ENCODE data around the gene PHC2.

Gene PHC2

DNA sequence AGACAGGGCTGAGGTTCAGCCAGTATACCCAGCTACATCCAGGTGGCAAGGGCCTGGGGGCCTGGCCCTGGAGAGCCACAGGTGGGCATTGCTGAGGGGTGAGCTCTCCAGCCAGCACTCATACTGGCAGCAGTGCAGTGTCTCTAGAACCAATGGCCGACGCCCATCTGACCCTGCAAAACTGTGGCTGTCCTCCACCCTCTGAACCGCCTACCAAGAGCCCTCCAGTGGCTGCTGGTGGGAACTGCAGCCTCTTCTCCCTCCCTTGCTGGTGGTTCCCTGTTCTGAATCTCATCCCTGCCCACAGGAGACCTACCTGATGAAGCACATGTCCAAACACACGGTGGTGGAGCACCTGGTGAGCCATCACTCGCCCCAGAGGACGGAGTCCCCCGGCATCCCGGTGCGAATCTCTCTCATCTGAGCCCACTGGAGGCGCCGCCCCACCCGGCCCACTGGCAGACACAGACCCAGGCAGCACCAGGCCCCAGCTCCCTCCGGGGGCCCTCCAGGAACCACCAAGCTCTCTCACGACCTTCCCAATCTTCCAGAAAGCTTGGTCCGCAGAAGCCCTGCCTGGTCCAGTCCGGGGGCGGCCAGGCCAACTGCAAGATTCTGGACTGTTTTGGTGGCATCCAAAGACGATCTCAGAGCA, 132.1 kb downstream of the PHC2 start:
- TF ChIP-seq, protein P1, sequence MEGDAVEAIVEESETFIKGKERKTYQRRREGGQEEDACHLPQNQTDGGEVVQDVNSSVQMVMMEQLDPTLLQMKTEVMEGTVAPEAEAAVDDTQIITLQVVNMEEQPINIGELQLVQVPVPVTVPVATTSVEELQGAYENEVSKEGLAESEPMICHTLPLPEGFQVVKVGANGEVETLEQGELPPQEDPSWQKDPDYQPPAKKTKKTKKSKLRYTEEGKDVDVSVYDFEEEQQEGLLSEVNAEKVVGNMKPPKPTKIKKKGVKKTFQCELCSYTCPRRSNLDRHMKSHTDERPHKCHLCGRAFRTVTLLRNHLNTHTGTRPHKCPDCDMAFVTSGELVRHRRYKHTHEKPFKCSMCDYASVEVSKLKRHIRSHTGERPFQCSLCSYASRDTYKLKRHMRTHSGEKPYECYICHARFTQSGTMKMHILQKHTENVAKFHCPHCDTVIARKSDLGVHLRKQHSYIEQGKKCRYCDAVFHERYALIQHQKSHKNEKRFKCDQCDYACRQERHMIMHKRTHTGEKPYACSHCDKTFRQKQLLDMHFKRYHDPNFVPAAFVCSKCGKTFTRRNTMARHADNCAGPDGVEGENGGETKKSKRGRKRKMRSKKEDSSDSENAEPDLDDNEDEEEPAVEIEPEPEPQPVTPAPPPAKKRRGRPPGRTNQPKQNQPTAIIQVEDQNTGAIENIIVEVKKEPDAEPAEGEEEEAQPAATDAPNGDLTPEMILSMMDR (conservative IDR thresholded peaks at IDR 0.05; ENCODE audit: low read depth, low read length), result peak; percentile 92
- peak; percentile 74 for DNase-seq (ENCODE audit: low read depth)
- H3K4me3 ChIP-seq (ENCODE audit: low read depth, low read length), result no peak overlapping the region

DNA sequence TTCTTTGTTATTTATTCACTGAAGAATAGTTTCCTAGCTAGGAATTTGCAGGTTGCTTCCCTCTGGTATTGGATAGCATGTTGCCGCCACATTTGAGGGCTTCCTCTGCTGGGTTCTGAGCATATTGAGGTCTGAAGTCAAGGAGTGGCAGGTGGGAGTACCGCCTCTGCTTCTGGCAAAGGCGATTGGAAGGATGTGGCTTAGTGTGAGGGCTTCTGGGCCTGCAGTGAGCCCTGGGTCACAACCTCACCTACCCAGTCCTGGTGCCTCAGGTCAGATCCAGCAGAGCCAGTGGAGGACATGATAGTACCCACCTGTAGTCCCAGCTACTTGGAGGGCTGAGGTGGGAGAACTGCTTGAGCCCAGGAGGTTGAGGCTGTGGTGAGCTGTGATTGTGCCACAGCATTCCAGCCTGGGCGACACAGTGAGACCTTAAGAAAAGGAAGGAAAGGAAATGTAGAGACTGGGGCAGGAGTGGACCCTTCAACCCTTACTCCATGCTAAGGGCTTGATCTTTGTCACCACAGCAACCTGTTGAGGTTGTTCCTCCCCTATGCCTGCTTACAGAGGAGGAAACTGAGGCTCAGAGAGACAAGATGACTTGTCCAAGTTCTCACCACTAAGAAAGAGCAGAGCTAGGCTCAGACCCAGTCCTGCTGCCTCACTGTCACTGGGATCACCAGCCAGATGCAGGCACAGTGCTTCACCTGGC, 132.8 kb downstream of the PHC2 start:
- no peak overlapping the region for H3K4me3 ChIP-seq (ENCODE audit: low read depth, low read length)
- no peak for DNase-seq (ENCODE audit: low read depth)
- TF ChIP-seq, protein P1 (conservative IDR thresholded peaks at IDR 0.05; ENCODE audit: low read depth, low read length), result no peak

DNA sequence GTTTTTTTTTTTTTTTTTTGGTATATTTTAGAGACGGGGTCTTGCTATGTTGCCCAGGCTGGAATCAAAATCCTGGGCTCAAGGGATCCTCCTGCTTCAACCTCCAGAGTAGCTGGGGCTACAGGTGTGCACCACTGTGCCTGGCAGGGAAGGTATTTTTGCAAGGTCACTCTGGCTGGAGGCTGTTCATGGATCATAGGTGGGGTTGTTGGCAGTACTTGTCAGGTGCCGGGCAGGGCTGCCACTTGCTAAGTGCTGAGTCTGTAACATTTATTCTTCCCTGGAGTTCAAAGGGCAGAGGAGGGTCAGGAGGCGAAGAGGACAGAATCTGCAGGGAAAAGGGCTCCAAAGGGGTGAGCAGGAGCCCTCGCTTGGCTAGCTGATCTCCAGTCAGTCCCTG, 134.1 kb downstream of the PHC2 start:
- no peak for DNase-seq (ENCODE audit: low read depth)
- TF ChIP-seq, protein P1 (conservative IDR thresholded peaks at IDR 0.05; ENCODE audit: low read depth, low read length), result no peak
- H3K4me3 ChIP-seq (ENCODE audit: low read depth, low read length), result no peak overlapping the region

DNA sequence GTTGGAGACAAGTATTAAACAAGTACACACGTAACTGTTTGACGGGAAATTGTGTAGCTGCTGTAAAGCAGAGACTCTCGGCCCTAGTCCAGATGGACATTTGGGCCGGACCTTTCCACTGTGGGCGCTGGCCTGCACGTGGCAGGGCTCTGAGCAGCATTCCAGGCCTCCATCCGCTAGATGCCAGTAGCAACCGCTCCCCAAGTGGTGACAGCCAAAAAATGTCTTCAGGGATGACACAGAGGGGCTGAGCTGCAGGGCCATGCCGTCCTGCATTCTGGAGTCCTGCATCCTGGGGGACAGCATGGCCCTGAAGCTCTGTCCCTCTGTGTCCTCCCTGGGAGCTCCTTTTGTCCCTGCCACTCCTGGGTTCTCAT, 134.8 kb downstream of the PHC2 start:
- TF ChIP-seq, protein P1 (conservative IDR thresholded peaks at IDR 0.05; ENCODE audit: low read depth, low read length), result no peak
- no peak for DNase-seq (ENCODE audit: low read depth)
- H3K4me3 ChIP-seq (ENCODE audit: low read depth, low read length), result no peak overlapping the region

DNA sequence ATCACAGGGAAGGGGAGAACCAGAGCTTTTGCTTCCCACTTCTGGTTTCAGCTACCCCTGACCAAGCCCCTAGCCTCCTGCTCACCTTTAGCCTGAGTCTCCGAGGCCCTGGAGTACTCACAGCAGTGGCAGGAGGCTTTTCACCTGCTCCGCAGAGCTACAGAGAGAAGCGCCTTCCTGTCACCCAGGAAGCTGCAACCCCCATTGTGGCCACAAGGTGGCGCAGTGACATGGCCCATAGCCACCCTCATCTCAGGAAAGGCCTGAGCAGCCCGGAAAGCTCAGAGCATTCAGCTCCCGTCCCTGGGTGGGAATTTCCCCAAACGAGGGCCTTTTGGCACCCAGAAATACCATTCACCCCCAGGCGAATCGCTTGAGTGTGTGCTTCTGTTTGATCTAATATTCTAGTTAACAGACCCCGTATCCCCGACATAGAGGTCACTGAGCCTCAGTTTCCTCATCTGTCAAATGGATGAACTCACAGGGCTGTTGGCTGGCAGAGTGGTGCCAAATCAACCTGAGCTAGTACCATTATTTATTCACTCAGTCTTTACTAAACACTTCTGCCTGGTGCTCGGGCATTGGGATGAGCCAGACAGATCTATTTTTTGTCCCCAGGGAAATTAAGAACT, 135.3 kb downstream of the PHC2 start:
- TF ChIP-seq, protein P1 (conservative IDR thresholded peaks at IDR 0.05; ENCODE audit: low read depth, low read length), result peak; percentile 94
- DNase-seq (ENCODE audit: low read depth), result peak; percentile 88
- H3K4me3 ChIP-seq (ENCODE audit: low read depth, low read length), result no peak overlapping the region

DNA sequence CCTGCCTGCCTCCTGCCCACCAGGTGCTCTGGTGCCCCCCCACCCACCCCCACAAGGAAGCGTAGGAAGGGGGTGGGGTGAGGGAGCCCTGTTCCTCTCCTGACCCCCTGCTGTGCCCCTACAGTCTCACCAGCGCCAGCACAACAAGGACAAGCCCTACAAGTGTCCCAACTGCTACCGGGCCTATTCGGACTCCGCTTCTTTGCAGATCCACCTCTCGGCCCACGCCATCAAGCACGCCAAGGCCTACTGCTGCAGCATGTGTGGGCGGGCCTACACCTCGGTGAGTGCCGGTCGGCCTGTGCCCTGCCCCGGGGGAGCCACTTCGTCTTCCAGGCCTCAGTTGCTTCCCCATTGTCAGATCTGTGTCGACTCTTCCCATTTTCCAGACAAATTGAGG, 135.9 kb downstream of the PHC2 start:
- TF ChIP-seq, protein P1 (conservative IDR thresholded peaks at IDR 0.05; ENCODE audit: low read depth, low read length), result no peak

More for the DNA sequence above, 135.9 kb downstream of the PHC2 start:
- DNase-seq (ENCODE audit: low read depth), result no peak
- H3K4me3 ChIP-seq (ENCODE audit: low read depth, low read length), result no peak overlapping the region

All from choroid plexus epithelial cell (primary cell).